ENCODE measurements around the gene VAT1L. TPM values are rescaled to one million over a fixed set of nuclear protein-coding genes. Genes with fewer than 3 reads are reported as not detected.

The VAT1L gene
- total RNA-seq, 3 donors from 2014 or later (not counting 1 experiment from before 2014, with no cell fraction given): not detected

DNA sequence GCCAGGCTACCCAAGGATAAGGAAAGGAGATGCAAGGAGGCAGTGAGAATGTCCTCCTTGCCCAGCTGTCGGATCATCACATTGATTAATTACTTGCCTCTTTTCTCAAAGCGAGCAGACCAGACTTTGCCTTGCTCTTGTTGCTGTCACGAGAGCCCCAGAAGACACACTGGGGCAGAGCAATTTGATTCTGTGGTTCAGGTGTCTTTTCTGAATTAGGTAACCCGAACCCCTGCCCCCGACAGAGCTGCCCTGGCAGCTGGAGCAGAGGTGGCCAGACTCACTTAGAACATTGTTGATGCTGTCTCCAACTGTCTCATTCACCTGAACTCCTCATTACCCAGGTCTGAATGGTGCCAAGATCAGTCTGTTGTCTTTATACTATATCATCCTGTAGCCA, 34.3 kb downstream of the VAT1L start:
- no peak overlapping the region for H3K4me3 ChIP-seq (ENCODE audit: low read length)
- H3K9me3 Mint-ChIP-seq: no peaks in the 10 kb centered on the region
- H3K36me3 Mint-ChIP-seq: no peaks in the 10 kb centered on the region
- no peak for DNase-seq
- H3K27me3 ChIP-seq (ENCODE audit: control insufficient read depth, insufficient read depth, low read length): no peaks in the 10 kb centered on the region
- no peak for ATAC-seq
- WGBS (ENCODE audit: insufficient coverage): 76% methylated on average over 5 of the region's 5 CpGs
- H3K27me3 Mint-ChIP-seq (ENCODE audit: low read depth in 2 of 2): peaks cover 8 to 20% of the 10 kb centered on the region in 2 donors
- no peak overlapping the region for H3K27ac Mint-ChIP-seq
- intact Hi-C loops (cut with micrococcal nuclease): no loop called here
- TF ChIP-seq, protein P1, sequence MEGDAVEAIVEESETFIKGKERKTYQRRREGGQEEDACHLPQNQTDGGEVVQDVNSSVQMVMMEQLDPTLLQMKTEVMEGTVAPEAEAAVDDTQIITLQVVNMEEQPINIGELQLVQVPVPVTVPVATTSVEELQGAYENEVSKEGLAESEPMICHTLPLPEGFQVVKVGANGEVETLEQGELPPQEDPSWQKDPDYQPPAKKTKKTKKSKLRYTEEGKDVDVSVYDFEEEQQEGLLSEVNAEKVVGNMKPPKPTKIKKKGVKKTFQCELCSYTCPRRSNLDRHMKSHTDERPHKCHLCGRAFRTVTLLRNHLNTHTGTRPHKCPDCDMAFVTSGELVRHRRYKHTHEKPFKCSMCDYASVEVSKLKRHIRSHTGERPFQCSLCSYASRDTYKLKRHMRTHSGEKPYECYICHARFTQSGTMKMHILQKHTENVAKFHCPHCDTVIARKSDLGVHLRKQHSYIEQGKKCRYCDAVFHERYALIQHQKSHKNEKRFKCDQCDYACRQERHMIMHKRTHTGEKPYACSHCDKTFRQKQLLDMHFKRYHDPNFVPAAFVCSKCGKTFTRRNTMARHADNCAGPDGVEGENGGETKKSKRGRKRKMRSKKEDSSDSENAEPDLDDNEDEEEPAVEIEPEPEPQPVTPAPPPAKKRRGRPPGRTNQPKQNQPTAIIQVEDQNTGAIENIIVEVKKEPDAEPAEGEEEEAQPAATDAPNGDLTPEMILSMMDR (IDR thresholded peaks at IDR 0.05): no peak
- H3K36me3 ChIP-seq (ENCODE audit: control insufficient read depth, insufficient read depth, low read length): no peaks in the 10 kb centered on the region
- no peaks in the 10 kb centered on the region for H3K9me3 ChIP-seq (ENCODE audit: control insufficient read depth, insufficient read depth, low read length)
- no peaks in the 10 kb centered on the region for H3K4me1 ChIP-seq (ENCODE audit: control insufficient read depth, insufficient read depth, low read length)
- H3K4me3 Mint-ChIP-seq: no peak overlapping the region
- H3K4me1 Mint-ChIP-seq: no peaks in the 10 kb centered on the region
- H3K27ac ChIP-seq (ENCODE audit: low read length): no peak overlapping the region

DNA sequence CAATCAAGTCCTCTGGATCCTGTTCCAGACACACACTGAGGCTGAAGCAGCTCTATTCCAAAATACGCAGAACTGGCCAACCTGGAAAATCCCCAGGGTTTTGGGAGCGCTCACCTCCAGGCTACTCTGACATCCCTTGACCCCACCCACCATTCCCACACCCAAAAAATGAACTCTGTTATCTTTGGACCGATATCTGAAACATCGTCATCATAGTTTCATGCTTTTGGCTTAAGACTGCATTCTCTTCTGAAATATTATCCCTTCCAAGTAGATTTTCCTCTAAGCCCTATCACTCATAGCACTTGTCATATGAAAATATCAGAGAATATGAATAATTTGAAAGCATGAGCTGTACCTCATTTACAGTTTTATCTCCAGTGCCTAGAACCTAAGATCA, 34.7 kb downstream of the VAT1L start:
- no peak overlapping the region for H3K27ac ChIP-seq (ENCODE audit: low read length)
- H3K4me3 ChIP-seq (ENCODE audit: low read length): no peak overlapping the region
- no peaks in the 10 kb centered on the region for H3K27me3 ChIP-seq (ENCODE audit: control insufficient read depth, insufficient read depth, low read length)
- 87% methylated on average over 4 of the region's 4 CpGs for WGBS (ENCODE audit: insufficient coverage)
- TF ChIP-seq, protein P1 (IDR thresholded peaks at IDR 0.05): no peak
- Mint-ChIP-seq H3K27me3 (ENCODE audit: low read depth in 2 of 2) (peaks cover 8 to 20% of the 10 kb centered on the region in 2 donors), H3K4me1 (no peaks in the 10 kb centered on the region), H3K36me3 (no peaks in the 10 kb centered on the region), H3K27ac (no peak overlapping the region), H3K9me3 (no peaks in the 10 kb centered on the region), H3K4me3 (no peak overlapping the region)
- no peaks in the 10 kb centered on the region for H3K36me3 ChIP-seq (ENCODE audit: control insufficient read depth, insufficient read depth, low read length)
- DNase-seq: no peak
- intact Hi-C loops (cut with micrococcal nuclease): no loop called here
- H3K4me1 ChIP-seq (ENCODE audit: control insufficient read depth, insufficient read depth, low read length): no peaks in the 10 kb centered on the region
- H3K9me3 ChIP-seq (ENCODE audit: control insufficient read depth, insufficient read depth, low read length): no peaks in the 10 kb centered on the region
- no peak for ATAC-seq

DNA sequence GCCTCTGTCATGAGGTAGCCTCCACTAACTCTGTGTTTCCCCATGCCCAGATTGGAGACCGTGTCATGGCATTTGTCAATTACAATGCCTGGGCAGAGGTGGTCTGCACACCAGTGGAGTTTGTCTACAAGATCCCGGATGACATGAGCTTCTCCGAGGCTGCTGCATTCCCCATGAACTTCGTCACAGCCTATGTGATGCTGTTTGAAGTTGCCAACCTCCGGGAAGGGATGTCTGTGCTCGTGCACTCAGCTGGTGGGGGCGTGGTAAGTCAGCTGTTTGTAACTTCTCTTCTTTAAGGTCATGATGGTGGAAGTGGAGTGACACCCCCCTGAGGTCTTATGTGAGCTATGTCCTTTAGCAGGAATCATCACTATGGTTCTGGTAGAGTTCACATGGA, 36.8 kb downstream of the VAT1L start:
- Mint-ChIP-seq H3K4me3 (no peak overlapping the region), H3K4me1 (no peaks in the 10 kb centered on the region), H3K36me3 (no peaks in the 10 kb centered on the region), H3K27ac (no peak overlapping the region), H3K27me3 (ENCODE audit: low read depth in 2 of 2) (peaks cover 4 to 7% of the 10 kb centered on the region in 2 donors), H3K9me3 (no peaks in the 10 kb centered on the region)
- Histone ChIP-seq H3K4me3 (ENCODE audit: low read length) (no peak overlapping the region), H3K36me3 (ENCODE audit: control insufficient read depth, insufficient read depth, low read length) (no peaks in the 10 kb centered on the region), H3K9me3 (ENCODE audit: control insufficient read depth, insufficient read depth, low read length) (no peaks in the 10 kb centered on the region), H3K4me1 (ENCODE audit: control insufficient read depth, insufficient read depth, low read length) (no peaks in the 10 kb centered on the region), H3K27me3 (ENCODE audit: control insufficient read depth, insufficient read depth, low read length) (no peaks in the 10 kb centered on the region), H3K27ac (ENCODE audit: low read length) (no peak overlapping the region)
- intact Hi-C loops (cut with micrococcal nuclease): no loop called here
- ATAC-seq (no peak), DNase-seq (no peak)
- WGBS (ENCODE audit: insufficient coverage): 86% methylated on average over 7 of the region's 7 CpGs
- TF ChIP-seq, protein P1 (IDR thresholded peaks at IDR 0.05): no peak

DNA sequence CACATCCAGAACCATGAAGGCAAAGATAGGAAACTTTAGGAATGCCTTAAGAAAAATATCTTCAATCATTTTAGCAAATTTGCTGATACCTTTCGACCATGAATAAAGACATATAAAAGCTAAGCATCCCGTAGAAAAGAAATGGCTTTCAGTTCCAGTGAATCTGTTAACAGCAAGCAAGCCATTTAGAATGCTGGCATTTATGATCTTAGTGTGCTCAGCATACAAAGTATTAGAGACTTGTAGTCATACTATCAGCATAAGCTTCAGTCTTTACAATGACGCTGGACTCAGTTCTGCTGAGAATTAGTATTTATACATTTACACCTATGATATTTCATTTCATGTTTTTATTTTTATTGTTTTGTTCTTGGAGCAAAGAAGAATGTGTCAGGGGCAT, 38.7 kb downstream of the VAT1L start:
- WGBS (ENCODE audit: insufficient coverage): 94% methylated on average over 2 of the region's 3 CpGs
- H3K36me3 ChIP-seq (ENCODE audit: control insufficient read depth, insufficient read depth, low read length): no peaks in the 10 kb centered on the region
- no peaks in the 10 kb centered on the region for H3K9me3 Mint-ChIP-seq
- no peak overlapping the region for H3K4me3 Mint-ChIP-seq
- no peaks in the 10 kb centered on the region for H3K27me3 ChIP-seq (ENCODE audit: control insufficient read depth, insufficient read depth, low read length)
- no peak overlapping the region for H3K27ac Mint-ChIP-seq
- no peaks in the 10 kb centered on the region for H3K4me1 ChIP-seq (ENCODE audit: control insufficient read depth, insufficient read depth, low read length)
- intact Hi-C loops (cut with micrococcal nuclease): no loop called here
- DNase-seq (no peak), ATAC-seq (no peak)
- H3K27ac ChIP-seq (ENCODE audit: low read length): no peak overlapping the region
- H3K4me3 ChIP-seq (ENCODE audit: low read length): no peak overlapping the region
- peaks cover 0 to 4% of the 10 kb centered on the region in 2 donors for H3K27me3 Mint-ChIP-seq (ENCODE audit: low read depth in 2 of 2)
- TF ChIP-seq, protein P1 (IDR thresholded peaks at IDR 0.05): no peak
- no peaks in the 10 kb centered on the region for H3K9me3 ChIP-seq (ENCODE audit: control insufficient read depth, insufficient read depth, low read length)
- H3K36me3 Mint-ChIP-seq: no peaks in the 10 kb centered on the region
- H3K4me1 Mint-ChIP-seq: no peaks in the 10 kb centered on the region
